Endothelial cell of umbilical vein (primary cell): ENCODE data around the gene TSPAN14.

Source experiments
- CTCF ChIP-seq, 2 donors: IDR thresholded peaks; 1 replicate in 1 of 2; 2 replicates in 1 of 2; pipeline ENCODE4 v1.5.1; 2011; ENCODE audit warnings: low read length in 2 of 2, mild to moderate bottlenecking in 2 of 2, moderate library complexity in 2 of 2, control low read depth in 1 of 2, inconsistent platforms in 1 of 2, low read depth in 1 of 2; ENCODE audit not compliant: insufficient read depth in 1 of 2; ENCODE audit errors: extremely low read depth in 1 of 2
- EZH2 ChIP-seq: IDR thresholded peaks from 2 replicates; pipeline ENCODE4 v1.6.1; 2012; ENCODE audit warnings: borderline replicate concordance, low read depth, mild to moderate bottlenecking, moderate library complexity, low read length, inconsistent platforms; ENCODE audit not compliant: severe bottlenecking
- FOS ChIP-seq: IDR thresholded peaks from 2 replicates; pipeline ENCODE4 v1.6.1; 2011; ENCODE audit warnings: mild to moderate bottlenecking, low read length, moderate library complexity, borderline replicate concordance; ENCODE audit not compliant: insufficient read depth
- GATA2 ChIP-seq: IDR thresholded peaks from 2 replicates; pipeline ENCODE4 v1.7.0; 2011; ENCODE audit warnings: low read depth, mild to moderate bottlenecking, moderate library complexity, mixed read lengths, low read length; ENCODE audit not compliant: insufficient read length, insufficient read depth
- JUN ChIP-seq: IDR thresholded peaks from 2 replicates; pipeline ENCODE4 v1.6.1; 2011; ENCODE audit warnings: borderline replicate concordance, low read depth; ENCODE audit not compliant: insufficient read length, insufficient read depth
- MAX ChIP-seq: IDR thresholded peaks from 2 replicates; pipeline ENCODE4 v1.6.1; 2011; ENCODE audit not compliant: insufficient read depth, insufficient read length
- MYC ChIP-seq: IDR thresholded peaks from one replicate; pipeline ENCODE4 v1.6.1; 2011; ENCODE audit warnings: mild to moderate bottlenecking, low read depth, low read length
- POLR2A ChIP-seq: IDR thresholded peaks from 2 replicates; pipeline ENCODE4 v1.6.1; 2012; ENCODE audit warnings: low read depth, mild to moderate bottlenecking, control low read depth, low read length
- POLR2AphosphoS5 ChIP-seq: IDR thresholded peaks from 2 replicates; pipeline ENCODE4 v1.6.1; 2012; ENCODE audit warnings: low read depth, mild to moderate bottlenecking, control low read depth, low read length, moderate library complexity; ENCODE audit not compliant: insufficient read depth

DNA sequence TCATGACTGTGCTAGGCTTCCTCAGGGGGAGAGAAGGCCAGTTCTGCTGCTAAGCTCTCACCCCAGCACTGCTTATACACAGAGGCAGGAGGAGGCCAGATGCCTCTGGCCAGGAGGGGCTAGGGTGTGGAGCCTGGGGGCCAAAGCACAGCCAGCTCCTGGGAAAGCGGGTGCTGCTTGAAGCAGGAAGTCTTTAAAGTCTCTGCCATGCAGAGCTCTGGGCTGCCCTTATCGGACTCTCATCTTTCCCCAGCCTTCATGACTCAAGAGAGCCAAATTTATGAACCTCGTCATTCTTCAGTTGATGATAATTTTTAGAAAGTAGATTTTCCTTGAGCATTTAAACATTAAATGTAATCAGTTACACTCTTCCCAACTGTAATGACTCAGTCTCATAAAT, 11.2 kb upstream of the TSPAN14 start:
- TF ChIP-seq POLR2A: no peak
- TF ChIP-seq CTCF (IDR thresholded peaks at IDR 0.05; ENCODE audit: extremely low read depth in 1 of 2, insufficient read depth in 1 of 2, low read depth in 1 of 2, low read length in 2 of 2): no peak
- TF ChIP-seq MYC: no peak
- TF ChIP-seq JUN: no peak
- no peak for TF ChIP-seq EZH2
- TF ChIP-seq MAX: no peak
- TF ChIP-seq POLR2AphosphoS5: no peak
- TF ChIP-seq GATA2: peak; percentile 66
- TF ChIP-seq FOS: no peak
